GM12892 (cell line): ENCODE data around the gene PRKAR1A.
"Not testable (repeated sequence)": the region's sequence is repeated elsewhere in the genome, so short reads cannot be mapped to it uniquely, and the experiment has no call there.

Experiments used
- POLR2A ChIP-seq: IDR thresholded peaks from 2 replicates; pipeline ENCODE4 v1.6.1; 2011; ENCODE audit warnings: low read depth, low read length, control low read depth
- POLR2AphosphoS5 ChIP-seq: IDR thresholded peaks from 2 replicates; pipeline ENCODE4 v1.6.1; 2011; ENCODE audit warnings: low read depth, low read length, control low read depth
- TAF1 ChIP-seq: IDR thresholded peaks from 2 replicates; pipeline ENCODE4 v1.6.1; 2011; ENCODE audit warnings: low read depth, mild to moderate bottlenecking, control low read depth, low read length, borderline replicate concordance

GRCh38 chr17:68519051-68519450, 6.8 kb downstream of the PRKAR1A start:
- not testable (repeated sequence) for TF ChIP-seq POLR2AphosphoS5, POLR2A, TAF1
